GM06990 (cell line): ENCODE results near the gene RAB20.

Experiments
- DNase-seq: peaks from one replicate; pipeline ENCODE4 v3.0.0-alpha.2; 2011; ENCODE audit not compliant: insufficient read length; ENCODE audit errors: extremely low read depth
- H3K27me3 ChIP-seq: replicated peaks from 2 replicates; pipeline ENCODE4 v1.6.0; 2011; ENCODE audit warnings: low read length; ENCODE audit not compliant: control insufficient read depth, insufficient read depth
- H3K36me3 ChIP-seq: 2 replicates; pipeline ENCODE4 v1.5.1; 2011; ENCODE audit warnings: low read length; ENCODE audit not compliant: control insufficient read depth, insufficient read depth
- H3K4me3 ChIP-seq: replicated peaks from 2 replicates; pipeline ENCODE4 v1.5.1; 2011; ENCODE audit warnings: low read depth, mild to moderate bottlenecking, control low read depth, low read length
- CTCF ChIP-seq: IDR thresholded peaks from 2 replicates; pipeline ENCODE4 v1.5.1; 2011; ENCODE audit warnings: low read length, control low read depth, mild to moderate bottlenecking, inconsistent platforms; ENCODE audit not compliant: insufficient read depth, poor library complexity, severe bottlenecking

Gene RAB20

GRCh38 chr13:110505594-110505993, 55.9 kb downstream of the RAB20 start:
- no peak for DNase-seq
- no peak overlapping the region for H3K4me3 ChIP-seq
- H3K36me3 ChIP-seq = no peaks in the 10 kb centered on the region
- no peak for TF ChIP-seq CTCF
- no peaks in the 10 kb centered on the region; the same call in 1 of the 2 replicates for H3K27me3 ChIP-seq

GRCh38 chr13:110503979-110504499, 57.5 kb downstream of the RAB20 start:
- Histone ChIP-seq H3K36me3 (no peaks in the 10 kb centered on the region), H3K27me3 (no peaks in the 10 kb centered on the region; the same call in 1 of the 2 replicates), H3K4me3 (no peak overlapping the region)
- DNase-seq = no peak
- no peak for TF ChIP-seq CTCF

- H3K27me3 ChIP-seq = no peaks in the 10 kb centered on the region; the same call in 1 of the 2 replicates
- DNase-seq = no peak
- H3K36me3 ChIP-seq = no peaks in the 10 kb centered on the region
Observed at GRCh38 chr13:110503037-110503901, 58.3 kb downstream of the RAB20 start.

GRCh38 chr13:110501188-110501587, 60.3 kb downstream of the RAB20 start:
- H3K36me3 ChIP-seq = no peaks in the 10 kb centered on the region
- H3K27me3 ChIP-seq = no peaks in the 10 kb centered on the region; the same call in 1 of the 2 replicates
- H3K4me3 ChIP-seq = no peak overlapping the region
- no peak for TF ChIP-seq CTCF
- no peak for DNase-seq

More at GRCh38 chr13:110503037-110503901, 58.3 kb downstream of the RAB20 start:
- TF ChIP-seq CTCF = no peak
- H3K4me3 ChIP-seq = no peak overlapping the region

- no peak for TF ChIP-seq CTCF
- Histone ChIP-seq H3K4me3 (no peak overlapping the region), H3K27me3 (no peaks in the 10 kb centered on the region; the same call in 1 of the 2 replicates), H3K36me3 (no peaks in the 10 kb centered on the region)
- no peak for DNase-seq
Observed at GRCh38 chr13:110500341-110500740, 61.2 kb downstream of the RAB20 start.
